ENCODE results near the gene ANO4. TPM values are rescaled to one million over a fixed set of nuclear protein-coding genes. Genes with fewer than 3 reads are reported as not detected.

Gene ANO4
- total RNA-seq, 3 donors from 2014 or later (not counting 1 experiment from before 2014, with no cell fraction given) = not detected

GRCh38 chr12:100767950-100768349, 26.6 kb upstream of the ANO4 start:
- Histone ChIP-seq H3K27me3 (ENCODE audit: control insufficient read depth, insufficient read depth, low read length) (no peaks in the 10 kb centered on the region), H3K27ac (ENCODE audit: low read length) (no peak overlapping the region), H3K36me3 (ENCODE audit: control insufficient read depth, insufficient read depth, low read length) (no peaks in the 10 kb centered on the region), H3K9me3 (ENCODE audit: control insufficient read depth, insufficient read depth, low read length) (no peaks in the 10 kb centered on the region), H3K4me3 (ENCODE audit: low read length) (no peak overlapping the region), H3K4me1 (ENCODE audit: control insufficient read depth, insufficient read depth, low read length) (no peaks in the 10 kb centered on the region)
- Mint-ChIP-seq H3K9me3 (peaks cover 0 to 5% of the 10 kb centered on the region in 2 donors), H3K4me1 (no peaks in the 10 kb centered on the region), H3K27ac (no peak overlapping the region), H3K36me3 (no peaks in the 10 kb centered on the region), H3K4me3 (no peak overlapping the region), H3K27me3 (ENCODE audit: low read depth in 2 of 2) (no peaks in the 10 kb centered on the region)
- no peak for TF ChIP-seq CTCF (IDR thresholded peaks at IDR 0.05)
- 79% methylated on average over 2 of the region's 2 CpGs for WGBS (ENCODE audit: insufficient coverage)
- DNase-seq = no peak
- intact Hi-C loops (cut with micrococcal nuclease) = no loop called here
- ATAC-seq = peak in 1 of 3 donors; percentile 24

GRCh38 chr12:100778967-100779590, 15.5 kb upstream of the ANO4 start:
- Histone ChIP-seq H3K4me3 (ENCODE audit: low read length) (no peak overlapping the region), H3K27me3 (ENCODE audit: control insufficient read depth, insufficient read depth, low read length) (no peaks in the 10 kb centered on the region), H3K4me1 (ENCODE audit: control insufficient read depth, insufficient read depth, low read length) (no peaks in the 10 kb centered on the region), H3K9me3 (ENCODE audit: control insufficient read depth, insufficient read depth, low read length) (no peaks in the 10 kb centered on the region), H3K36me3 (ENCODE audit: control insufficient read depth, insufficient read depth, low read length) (no peaks in the 10 kb centered on the region), H3K27ac (ENCODE audit: low read length) (no peak overlapping the region)
- no peak overlapping the region for H3K4me3 Mint-ChIP-seq
- 57% methylated on average over 1 of the region's 1 CpG for WGBS (ENCODE audit: insufficient coverage)
- peaks cover 0 to 2% of the 10 kb centered on the region in 2 donors for H3K9me3 Mint-ChIP-seq
- no peak for TF ChIP-seq CTCF (IDR thresholded peaks at IDR 0.05)
- intact Hi-C loops (cut with micrococcal nuclease) = no loop called here
- no peaks in the 10 kb centered on the region for H3K36me3 Mint-ChIP-seq
- no peaks in the 10 kb centered on the region for H3K4me1 Mint-ChIP-seq
- ATAC-seq = no peak
- no peak for DNase-seq
- H3K27me3 Mint-ChIP-seq (ENCODE audit: low read depth in 2 of 2) = no peaks in the 10 kb centered on the region
- no peak overlapping the region for H3K27ac Mint-ChIP-seq

GRCh38 chr12:100789146-100789545, 5.4 kb upstream of the ANO4 start:
- WGBS (ENCODE audit: insufficient coverage) = no CpG with 5 or more reads among the region's 1 CpG
- H3K4me3 ChIP-seq (ENCODE audit: low read length) = no peak overlapping the region
- Mint-ChIP-seq H3K9me3 (peaks cover 10 to 11% of the 10 kb centered on the region in 2 donors), H3K36me3 (no peaks in the 10 kb centered on the region), H3K27me3 (ENCODE audit: low read depth in 2 of 2) (no peaks in the 10 kb centered on the region), H3K27ac (no peak overlapping the region), H3K4me3 (no peak overlapping the region), H3K4me1 (no peaks in the 10 kb centered on the region)
- H3K27me3 ChIP-seq (ENCODE audit: control insufficient read depth, insufficient read depth, low read length) = no peaks in the 10 kb centered on the region
- H3K27ac ChIP-seq (ENCODE audit: low read length) = no peak overlapping the region
- H3K9me3 ChIP-seq (ENCODE audit: control insufficient read depth, insufficient read depth, low read length) = no peaks in the 10 kb centered on the region
- no peak for ATAC-seq
- H3K4me1 ChIP-seq (ENCODE audit: control insufficient read depth, insufficient read depth, low read length) = no peaks in the 10 kb centered on the region
- H3K36me3 ChIP-seq (ENCODE audit: control insufficient read depth, insufficient read depth, low read length) = no peaks in the 10 kb centered on the region
- no peak for DNase-seq
- intact Hi-C loops (cut with micrococcal nuclease) = no loop called here
- TF ChIP-seq CTCF (IDR thresholded peaks at IDR 0.05) = no peak

GRCh38 chr12:100789975-100790374, 4.6 kb upstream of the ANO4 start:
- WGBS (ENCODE audit: insufficient coverage) = 95% methylated on average over 2 of the region's 2 CpGs
- no peak overlapping the region for H3K27ac Mint-ChIP-seq
- Histone ChIP-seq H3K4me3 (ENCODE audit: low read length) (no peak overlapping the region), H3K4me1 (ENCODE audit: control insufficient read depth, insufficient read depth, low read length) (no peaks in the 10 kb centered on the region), H3K27ac (ENCODE audit: low read length) (no peak overlapping the region), H3K36me3 (ENCODE audit: control insufficient read depth, insufficient read depth, low read length) (no peaks in the 10 kb centered on the region), H3K27me3 (ENCODE audit: control insufficient read depth, insufficient read depth, low read length) (no peaks in the 10 kb centered on the region), H3K9me3 (ENCODE audit: control insufficient read depth, insufficient read depth, low read length) (no peaks in the 10 kb centered on the region)
- peaks cover 10 to 11% of the 10 kb centered on the region in 2 donors for H3K9me3 Mint-ChIP-seq
- H3K27me3 Mint-ChIP-seq (ENCODE audit: low read depth in 2 of 2) = peaks cover 2 to 5% of the 10 kb centered on the region in 2 donors
- no peaks in the 10 kb centered on the region for H3K36me3 Mint-ChIP-seq
- intact Hi-C loops (cut with micrococcal nuclease) = no loop called here
- H3K4me1 Mint-ChIP-seq = no peaks in the 10 kb centered on the region
- no peak overlapping the region for H3K4me3 Mint-ChIP-seq
- ATAC-seq (no peak), DNase-seq (no peak)
- no peak for TF ChIP-seq CTCF (IDR thresholded peaks at IDR 0.05)

All from natural killer cell (primary cell).